Lower leg skin (tissue), 3 donors: Measurements from ENCODE around the gene SREBF1.

Experiments
- POLR2A ChIP-seq, 2 donors: fragments of 450-650 bp; IDR thresholded peaks; one replicate each; pipeline ENCODE4 v1.6.1; 2016 to 2017; ENCODE audit warnings: antibody characterized with exemption in 2 of 2, mild to moderate bottlenecking in 1 of 2, moderate library complexity in 1 of 2
- TF ChIP-seq, protein P1 (sequence below), 3 donors: fragments of 450-650 bp; IDR thresholded peaks; one replicate each; pipeline ENCODE4 v1.5.1; 2016; ENCODE audit warnings: antibody characterized with exemption in 3 of 3, mild to moderate bottlenecking in 3 of 3, moderate library complexity in 2 of 3

DNA sequence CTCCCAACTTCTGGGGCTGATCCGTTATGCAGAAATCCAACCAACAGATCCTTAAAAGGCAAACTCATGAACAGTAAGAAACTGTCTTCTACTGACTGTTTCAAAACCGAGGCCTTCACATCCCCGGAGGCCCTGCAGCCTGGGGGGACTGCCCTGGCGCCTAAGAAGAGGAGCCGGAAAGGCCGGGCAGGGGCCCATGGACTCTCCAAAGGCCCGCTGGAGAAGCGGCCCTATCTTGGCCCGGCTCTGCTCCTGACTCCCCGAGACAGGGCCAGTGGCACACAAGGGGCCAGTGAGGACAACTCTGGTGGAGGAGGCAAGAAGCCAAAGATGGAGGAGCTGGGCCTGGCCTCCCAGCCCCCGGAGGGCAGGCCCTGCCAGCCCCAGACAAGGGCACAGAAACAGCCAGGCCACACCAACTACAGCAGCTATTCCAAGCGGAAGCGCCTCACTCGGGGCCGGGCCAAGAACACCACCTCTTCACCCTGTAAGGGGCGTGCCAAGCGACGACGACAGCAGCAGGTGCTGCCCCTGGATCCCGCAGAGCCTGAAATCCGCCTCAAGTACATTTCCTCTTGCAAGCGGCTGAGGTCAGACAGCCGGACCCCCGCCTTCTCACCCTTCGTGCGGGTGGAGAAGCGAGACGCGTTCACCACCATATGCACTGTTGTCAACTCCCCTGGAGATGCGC, 39.5 kb downstream of the SREBF1 start:
- TF ChIP-seq, protein P1, sequence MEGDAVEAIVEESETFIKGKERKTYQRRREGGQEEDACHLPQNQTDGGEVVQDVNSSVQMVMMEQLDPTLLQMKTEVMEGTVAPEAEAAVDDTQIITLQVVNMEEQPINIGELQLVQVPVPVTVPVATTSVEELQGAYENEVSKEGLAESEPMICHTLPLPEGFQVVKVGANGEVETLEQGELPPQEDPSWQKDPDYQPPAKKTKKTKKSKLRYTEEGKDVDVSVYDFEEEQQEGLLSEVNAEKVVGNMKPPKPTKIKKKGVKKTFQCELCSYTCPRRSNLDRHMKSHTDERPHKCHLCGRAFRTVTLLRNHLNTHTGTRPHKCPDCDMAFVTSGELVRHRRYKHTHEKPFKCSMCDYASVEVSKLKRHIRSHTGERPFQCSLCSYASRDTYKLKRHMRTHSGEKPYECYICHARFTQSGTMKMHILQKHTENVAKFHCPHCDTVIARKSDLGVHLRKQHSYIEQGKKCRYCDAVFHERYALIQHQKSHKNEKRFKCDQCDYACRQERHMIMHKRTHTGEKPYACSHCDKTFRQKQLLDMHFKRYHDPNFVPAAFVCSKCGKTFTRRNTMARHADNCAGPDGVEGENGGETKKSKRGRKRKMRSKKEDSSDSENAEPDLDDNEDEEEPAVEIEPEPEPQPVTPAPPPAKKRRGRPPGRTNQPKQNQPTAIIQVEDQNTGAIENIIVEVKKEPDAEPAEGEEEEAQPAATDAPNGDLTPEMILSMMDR (IDR thresholded peaks at IDR 0.05) = no peak
- TF ChIP-seq POLR2A (IDR thresholded peaks at IDR 0.05) = no peak
